ENCODE results near the gene TSPAN11. TPM values are rescaled to one million over a fixed set of nuclear protein-coding genes. Genes with fewer than 3 reads are reported as not detected.

The TSPAN11 gene
- total and polyA plus RNA-seq, 10 donors: 0.26 to 4.1 (median 1.4) TPM

DNA sequence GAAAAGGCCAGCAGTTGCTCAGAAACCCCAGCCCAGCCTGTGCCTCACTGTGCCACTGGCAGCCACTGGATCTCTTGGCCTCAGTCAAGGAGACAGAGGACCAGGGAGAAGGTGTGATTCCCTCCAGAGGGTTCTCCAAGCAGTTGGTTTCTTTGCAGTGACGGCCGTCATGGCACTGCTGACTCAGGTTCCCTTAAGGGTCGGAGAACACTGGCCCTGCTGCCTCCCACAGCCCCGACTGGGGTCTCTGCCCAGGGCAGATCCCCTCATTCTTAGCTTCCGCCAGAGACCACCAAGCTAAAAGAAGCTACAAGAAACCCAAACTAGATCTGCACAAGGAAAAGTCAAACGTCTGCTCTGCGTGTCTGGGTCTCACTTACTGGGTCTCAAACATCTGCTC is 16.4 kb downstream of the TSPAN11 start:
- Histone ChIP-seq H3K4me1 (peaks cover 0 to 13% (median 0%) of the 10 kb centered on the region in 6 donors), H3K27ac (no peak overlapping the region), H3K4me3 (no peak overlapping the region), H3K9me3 (no peaks in the 10 kb centered on the region), H3K36me3 (no peaks in the 10 kb centered on the region), H3K27me3 (replicated peaks in 1 of 7) (peaks cover 0 to 5% (median 0%) of the 10 kb centered on the region in 7 donors)
- intact Hi-C loops (cut with DNase I; ENCODE audit: low total_unique reads): no loop called here
- WGBS, 5 donors: 77 to 89% (median 85%) methylated on average over 7 of the region's 7 CpGs
- no peak for DNase-seq
- TF ChIP-seq, protein P1, sequence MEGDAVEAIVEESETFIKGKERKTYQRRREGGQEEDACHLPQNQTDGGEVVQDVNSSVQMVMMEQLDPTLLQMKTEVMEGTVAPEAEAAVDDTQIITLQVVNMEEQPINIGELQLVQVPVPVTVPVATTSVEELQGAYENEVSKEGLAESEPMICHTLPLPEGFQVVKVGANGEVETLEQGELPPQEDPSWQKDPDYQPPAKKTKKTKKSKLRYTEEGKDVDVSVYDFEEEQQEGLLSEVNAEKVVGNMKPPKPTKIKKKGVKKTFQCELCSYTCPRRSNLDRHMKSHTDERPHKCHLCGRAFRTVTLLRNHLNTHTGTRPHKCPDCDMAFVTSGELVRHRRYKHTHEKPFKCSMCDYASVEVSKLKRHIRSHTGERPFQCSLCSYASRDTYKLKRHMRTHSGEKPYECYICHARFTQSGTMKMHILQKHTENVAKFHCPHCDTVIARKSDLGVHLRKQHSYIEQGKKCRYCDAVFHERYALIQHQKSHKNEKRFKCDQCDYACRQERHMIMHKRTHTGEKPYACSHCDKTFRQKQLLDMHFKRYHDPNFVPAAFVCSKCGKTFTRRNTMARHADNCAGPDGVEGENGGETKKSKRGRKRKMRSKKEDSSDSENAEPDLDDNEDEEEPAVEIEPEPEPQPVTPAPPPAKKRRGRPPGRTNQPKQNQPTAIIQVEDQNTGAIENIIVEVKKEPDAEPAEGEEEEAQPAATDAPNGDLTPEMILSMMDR (IDR thresholded peaks at IDR 0.05 in 8 of 11, conservative IDR thresholded peaks at IDR 0.05 in 3 of 11): no peak
- TF ChIP-seq POLR2AphosphoS5 (IDR thresholded peaks at IDR 0.05): no peak
- no peak for TF ChIP-seq POLR2A (IDR thresholded peaks at IDR 0.05)

DNA sequence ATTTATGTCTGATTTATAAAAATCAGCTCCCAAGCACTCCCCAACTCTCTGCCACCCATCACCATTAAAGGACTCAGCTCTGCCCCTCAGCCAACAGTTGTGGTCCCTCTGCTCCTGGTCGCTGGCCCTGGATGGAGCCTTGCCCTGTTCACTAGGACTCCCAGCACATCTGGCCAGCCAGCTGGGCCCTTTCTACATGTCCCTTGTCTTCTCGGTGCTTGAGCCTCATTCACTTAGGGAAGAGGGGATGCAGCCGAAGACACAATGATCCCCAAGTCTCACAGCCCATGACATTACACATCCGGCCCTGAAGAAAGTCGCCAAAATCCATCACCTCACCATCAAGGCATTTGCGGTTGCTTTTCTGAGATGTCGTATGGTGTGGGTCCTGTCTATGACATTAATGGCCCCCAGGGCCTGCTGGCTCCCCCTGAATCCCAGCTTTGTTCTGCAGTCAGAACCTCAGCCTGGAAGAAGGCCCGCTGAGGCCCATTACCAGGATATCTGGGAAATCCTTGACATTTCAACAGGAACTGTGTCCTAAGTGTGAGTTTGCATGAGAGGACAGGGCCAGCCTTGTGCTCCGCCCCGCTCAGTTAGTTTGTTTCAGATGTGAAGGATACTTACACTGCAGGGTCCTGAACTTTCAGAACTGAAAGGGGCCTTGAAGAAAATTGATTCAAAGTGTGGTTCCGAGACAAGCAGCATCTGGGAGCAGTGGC is 19.1 kb downstream of the TSPAN11 start:
- no peak overlapping the region for H3K27ac ChIP-seq
- H3K4me3 ChIP-seq: no peak overlapping the region
- H3K27me3 ChIP-seq (replicated peaks in 1 of 7): no peaks in the 10 kb centered on the region
- 79 to 88% (median 87%) methylated on average over 11 of the region's 11 CpGs for WGBS, 5 donors
- peaks cover 0 to 13% (median 0%) of the 10 kb centered on the region in 6 donors for H3K4me1 ChIP-seq
- intact Hi-C loops (cut with DNase I; ENCODE audit: low total_unique reads): no loop called here
- H3K36me3 ChIP-seq: no peaks in the 10 kb centered on the region
- H3K9me3 ChIP-seq: no peaks in the 10 kb centered on the region
- no peak for DNase-seq
- TF ChIP-seq POLR2AphosphoS5 (IDR thresholded peaks at IDR 0.05) (no peak), POLR2A (IDR thresholded peaks at IDR 0.05) (no peak)
- TF ChIP-seq, protein P1 (IDR thresholded peaks at IDR 0.05 in 8 of 11, conservative IDR thresholded peaks at IDR 0.05 in 3 of 11): no peak

DNA sequence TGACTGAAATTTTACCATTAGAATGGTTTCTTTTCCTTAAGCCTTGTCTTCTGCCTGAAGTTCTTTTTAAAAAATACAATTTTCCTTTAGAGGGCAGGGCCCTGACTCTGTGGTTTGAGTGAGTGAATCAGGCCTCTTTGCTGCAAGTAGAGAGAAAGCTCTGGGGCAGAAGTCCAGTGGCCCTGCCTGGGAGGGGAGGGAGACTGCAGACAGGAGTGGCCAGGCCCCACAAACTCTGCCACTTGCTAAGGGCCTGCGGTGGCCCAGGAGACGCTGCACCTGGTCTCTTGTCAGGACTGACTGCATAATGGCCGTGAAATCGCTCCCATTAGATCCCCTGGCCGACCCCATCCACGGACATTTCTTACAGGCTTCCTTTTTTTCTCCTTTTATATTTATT is 25.5 kb downstream of the TSPAN11 start:
- DNase-seq: no peak
- Histone ChIP-seq H3K27ac (no peak overlapping the region), H3K4me3 (no peak overlapping the region), H3K36me3 (no peaks in the 10 kb centered on the region), H3K27me3 (replicated peaks in 1 of 7) (no peaks in the 10 kb centered on the region), H3K4me1 (no peaks in the 10 kb centered on the region), H3K9me3 (no peaks in the 10 kb centered on the region)
- TF ChIP-seq, protein P1 (IDR thresholded peaks at IDR 0.05 in 8 of 11, conservative IDR thresholded peaks at IDR 0.05 in 3 of 11): no peak
- no peak for TF ChIP-seq POLR2A (IDR thresholded peaks at IDR 0.05)
- no peak for TF ChIP-seq POLR2AphosphoS5 (IDR thresholded peaks at IDR 0.05)
- intact Hi-C loops (cut with DNase I; ENCODE audit: low total_unique reads): no loop called here
- WGBS, 5 donors: 76 to 93% (median 87%) methylated on average over 6 of the region's 6 CpGs

DNA sequence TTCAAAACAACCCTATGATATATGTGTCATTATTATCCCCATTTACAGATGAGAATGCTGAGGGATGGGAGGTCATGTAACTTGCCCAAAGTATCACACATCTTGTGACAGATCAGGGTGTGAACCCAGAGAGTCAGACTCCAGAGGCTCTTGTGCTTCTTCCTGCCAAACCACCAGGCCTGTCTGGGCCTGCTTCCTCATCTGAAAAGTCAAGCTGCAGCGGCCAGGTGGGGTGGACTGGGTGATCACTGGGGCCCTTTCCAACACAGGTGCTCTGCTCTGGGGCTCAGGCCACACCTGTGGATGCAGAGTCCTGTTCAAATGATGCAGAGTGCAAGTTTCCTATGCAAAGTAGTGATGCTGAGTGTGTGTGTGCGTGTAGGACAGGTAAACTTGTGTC is 26.7 kb downstream of the TSPAN11 start:
- no peaks in the 10 kb centered on the region for H3K9me3 ChIP-seq
- TF ChIP-seq POLR2AphosphoS5 (IDR thresholded peaks at IDR 0.05) (no peak), POLR2A (IDR thresholded peaks at IDR 0.05) (no peak)
- TF ChIP-seq, protein P1 (IDR thresholded peaks at IDR 0.05 in 8 of 11, conservative IDR thresholded peaks at IDR 0.05 in 3 of 11): no peak
- no peaks in the 10 kb centered on the region for H3K27me3 ChIP-seq (replicated peaks in 1 of 7)
- intact Hi-C loops (cut with DNase I; ENCODE audit: low total_unique reads): no loop called here
- H3K27ac ChIP-seq: no peak overlapping the region
- no peak overlapping the region for H3K4me3 ChIP-seq
- WGBS, 5 donors: 78 to 93% (median 83%) methylated on average over 2 of the region's 2 CpGs
- DNase-seq: no peak
- H3K36me3 ChIP-seq: no peaks in the 10 kb centered on the region
- no peaks in the 10 kb centered on the region for H3K4me1 ChIP-seq

All from spleen (tissue), 11 donors.